KMS-11 (cell line): ENCODE measurements around the gene VAMP5.
A peak's percentile ranks its signal among the peaks of the same experiment; 100 is the strongest.

Experiments
- H2AFZ ChIP-seq: fragments of 200-600 bp; sonication (generic); 2 replicates; pipeline ENCODE4 v1.6.1; 2016; ENCODE audit warnings: antibody characterized with exemption, mixed run types, low read depth
- H3K27ac ChIP-seq: fragments of 200-600 bp; sonication (generic); 2 replicates; pipeline ENCODE4 v1.6.1; 2016; ENCODE audit warnings: mild to moderate bottlenecking, mixed run types
- H3K27me3 ChIP-seq: fragments of 200-600 bp; sonication (generic); 2 replicates; pipeline ENCODE4 v1.6.1; 2017; ENCODE audit warnings: mild to moderate bottlenecking, low read depth, mixed run types, moderate library complexity; ENCODE audit not compliant: insufficient read depth
- H3K36me3 ChIP-seq: fragments of 200-600 bp; sonication (generic); 2 replicates; pipeline ENCODE4 v1.6.1; 2017; ENCODE audit warnings: mild to moderate bottlenecking, mixed run types; ENCODE audit not compliant: insufficient read depth
- H3K4me1 ChIP-seq: fragments of 200-600 bp; sonication (generic); 2 replicates; pipeline ENCODE4 v1.6.1; 2016; ENCODE audit warnings: mild to moderate bottlenecking, low read depth, mixed run types; ENCODE audit not compliant: poor library complexity, severe bottlenecking
- H3K4me2 ChIP-seq: fragments of 200-600 bp; sonication (generic); 2 replicates; pipeline ENCODE4 v1.7.0; 2016; ENCODE audit warnings: mild to moderate bottlenecking, mixed run types
- H3K4me3 ChIP-seq: fragments of 200-600 bp; sonication (generic); IDR thresholded peaks from 2 replicates; pipeline ENCODE4 v1.6.1; 2017; ENCODE audit warnings: low read depth, low read length, mixed read lengths; ENCODE audit not compliant: insufficient read depth
- H3K79me2 ChIP-seq: fragments of 200-600 bp; sonication (generic); 2 replicates; pipeline ENCODE4 v1.6.1; 2016; ENCODE audit warnings: low read depth, mixed run types; ENCODE audit not compliant: insufficient read depth
- H3K9ac ChIP-seq: fragments of 200-600 bp; sonication (generic); 2 replicates; pipeline ENCODE4 v1.6.1; 2016; ENCODE audit warnings: mild to moderate bottlenecking, mixed run types
- H4K20me1 ChIP-seq: fragments of 200-600 bp; sonication (generic); 2 replicates; pipeline ENCODE4 v1.6.1; 2016; ENCODE audit warnings: mild to moderate bottlenecking, mixed run types; ENCODE audit not compliant: insufficient read depth
- CTCF ChIP-seq: fragments of 200-600 bp; sonication (generic); conservative IDR thresholded peaks from 2 replicates; pipeline ENCODE4 v1.6.1; 2017; ENCODE audit warnings: low read depth, mild to moderate bottlenecking, antibody characterized with exemption, low read length, moderate library complexity, mixed read lengths

The VAMP5 gene

GRCh38 chr2:85642725-85643124 is 58.5 kb downstream of the VAMP5 start:
- H3K79me2 ChIP-seq: peaks cover 13% of the 10 kb centered on the region
- no peak overlapping the region for H2AFZ ChIP-seq
- peak overlapping the region; percentile 54 for H3K27ac ChIP-seq
- no peaks in the 10 kb centered on the region for H3K27me3 ChIP-seq
- peak overlapping the region; percentile 66 for H3K4me2 ChIP-seq
- no peak for TF ChIP-seq CTCF
- peak overlapping the region; percentile 43 for H3K4me3 ChIP-seq
- H4K20me1 ChIP-seq: no peaks in the 10 kb centered on the region
- H3K4me1 ChIP-seq: peaks cover 88% of the 10 kb centered on the region
- H3K9ac ChIP-seq: no peak overlapping the region
- H3K36me3 ChIP-seq: peaks cover 39% of the 10 kb centered on the region; the same call in 1 of the 2 replicates
